GM23338 (cell line): ENCODE results near the gene TSSC4. TPM values are rescaled to one million over a fixed set of nuclear protein-coding genes. Genes with fewer than 3 reads are reported as not detected.

Experiments
- ATAC-seq: fragments of 200-7000 bp; cut with Tn5 transposase; 3 replicates; pipeline ENCODE4 v1.9.1; 2020
- DNase-seq: peaks from one replicate; pipeline ENCODE4 v3.0.0-alpha.2; 2015; ENCODE audit warnings: low spot score
- H2AFZ ChIP-seq: fragments of 200-600 bp; sonication (generic); 2 replicates; pipeline ENCODE4 v1.8.0; 2016; ENCODE audit warnings: antibody characterized with exemption, mild to moderate bottlenecking, moderate library complexity
- H3F3A ChIP-seq: fragments of 200-600 bp; sonication (generic); replicated peaks from 2 replicates; pipeline ENCODE4 v1.8.0; 2017; ENCODE audit warnings: antibody characterized with exemption, mixed run types, low read depth
- H3K27ac ChIP-seq: fragments of 200-600 bp; sonication (generic); 2 replicates; pipeline ENCODE4 v1.6.1; 2016; ENCODE audit warnings: low read depth
- H3K27me3 ChIP-seq: fragments of 200-600 bp; sonication (generic); 2 replicates; pipeline ENCODE4 v1.8.0; 2016; ENCODE audit warnings: mild to moderate bottlenecking, mixed run types, moderate library complexity; ENCODE audit not compliant: insufficient read depth
- H3K36me3 ChIP-seq: fragments of 200-600 bp; sonication (generic); 2 replicates; pipeline ENCODE4 v1.8.0; 2016; ENCODE audit warnings: mild to moderate bottlenecking; ENCODE audit not compliant: insufficient read depth
- H3K4me1 ChIP-seq: fragments of 200-600 bp; sonication (generic); 2 replicates; pipeline ENCODE4 v1.8.0; 2016; ENCODE audit warnings: mild to moderate bottlenecking, moderate library complexity; ENCODE audit not compliant: insufficient read depth
- H3K4me2 ChIP-seq: fragments of 200-600 bp; sonication (generic); 2 replicates; pipeline ENCODE4 v1.7.1; 2017; ENCODE audit warnings: mixed run types
- H3K4me3 ChIP-seq: fragments of 200-600 bp; sonication (generic); 2 replicates; pipeline ENCODE4 v1.6.1; 2016; ENCODE audit warnings: mixed run types
- H3K79me2 ChIP-seq: fragments of 200-600 bp; sonication (generic); replicated peaks from 2 replicates; pipeline ENCODE4 v1.8.0; 2017; ENCODE audit warnings: mild to moderate bottlenecking; ENCODE audit not compliant: insufficient read depth
- H3K9me2 ChIP-seq: fragments of 200-600 bp; sonication (generic); 2 replicates; pipeline ENCODE4 v1.8.0; 2017; ENCODE audit not compliant: insufficient read depth
- H4K20me1 ChIP-seq: fragments of 200-600 bp; sonication (generic); replicated peaks from 2 replicates; pipeline ENCODE4 v1.8.0; 2017; ENCODE audit warnings: mild to moderate bottlenecking; ENCODE audit not compliant: insufficient read depth
- H3K27ac Mint-ChIP-seq: 2 replicates; pipeline ENCODE4 v1.8.0; 2020; ENCODE audit warnings: inconsistent platforms, mild to moderate bottlenecking, moderate library complexity, mixed read lengths
- H3K27me3 Mint-ChIP-seq: 3 replicates; pipeline ENCODE4 v1.8.0; 2022; ENCODE audit warnings: low read depth, mild to moderate bottlenecking, moderate library complexity, mixed read lengths, inconsistent platforms; ENCODE audit not compliant: insufficient read depth, poor library complexity
- H3K36me3 Mint-ChIP-seq: 3 replicates; pipeline ENCODE4 v1.8.0; 2021; ENCODE audit warnings: low read depth, mild to moderate bottlenecking, inconsistent platforms, moderate library complexity, mixed read lengths
- H3K4me1 Mint-ChIP-seq: 3 replicates; pipeline ENCODE4 v1.8.0; 2020; ENCODE audit warnings: mild to moderate bottlenecking, inconsistent platforms, mixed read lengths
- H3K4me3 Mint-ChIP-seq: 3 replicates; pipeline ENCODE4 v1.8.0; 2021; ENCODE audit warnings: moderate library complexity, mild to moderate bottlenecking, inconsistent platforms, mixed read lengths
- H3K9me3 Mint-ChIP-seq: 3 replicates; pipeline ENCODE4 v1.8.0; 2020; ENCODE audit warnings: moderate library complexity, mild to moderate bottlenecking, inconsistent platforms, mixed read lengths
- CTCF ChIP-seq, 2 experiments: fragments of 200-600 bp in 1 of 2; sonication (generic) in 1 of 2; conservative IDR thresholded peaks; 2 replicates each; pipeline versions ENCODE4 v1.5.1 to v1.6.1; 2016 to 2017; ENCODE audit warnings: antibody characterized with exemption in 2 of 2, low read depth in 2 of 2, mild to moderate bottlenecking in 2 of 2, moderate library complexity in 1 of 2
- EZH2phosphoT487 ChIP-seq: fragments of 200-600 bp; sonication (generic); IDR thresholded peaks from one replicate; pipeline ENCODE4 v1.8.1; 2018; ENCODE audit warnings: antibody characterized with exemption; ENCODE audit not compliant: unreplicated experiment
- POLR2AphosphoS5 ChIP-seq: IDR thresholded peaks from 2 replicates; pipeline ENCODE4 v1.6.1; 2016; ENCODE audit warnings: antibody characterized with exemption, low read depth
- REST ChIP-seq: IDR thresholded peaks from one replicate; pipeline ENCODE4 v1.6.1; 2018; ENCODE audit warnings: antibody characterized with exemption; ENCODE audit not compliant: unreplicated experiment
- STAT1 ChIP-seq: IDR thresholded peaks from one replicate; pipeline ENCODE4 v1.6.1; 2016; ENCODE audit warnings: antibody characterized with exemption; ENCODE audit not compliant: unreplicated experiment
- ZNF462 ChIP-seq: fragments of 250-450 bp; sonication (Bioruptor Pico); IDR thresholded peaks from 2 replicates; pipeline ENCODE4 v1.5.0; 2020; ENCODE audit warnings: mild to moderate bottlenecking, moderate library complexity
- polyA plus RNA-seq: library from polyadenylated mRNA; unstranded; fragments of >200 nt; fragmentation: Nextera tagmentation; extraction: Ambion mirVana; gene quantifications from 2 replicates; pipeline ENCODE4 v1.2.1, GENCODE V29; 2016
- total RNA-seq: library from RNA; depleted of rRNA; stranded (reverse); fragments of >200 nt; shearing (Covaris generic); gene quantifications from 2 replicates; pipeline ENCODE4 v1.2.3, GENCODE V29; 2014

Gene TSSC4
- total and polyA plus RNA-seq, 2 experiments from 2014 or later, result 27.5 to 44.3 TPM

- Histone ChIP-seq H3K4me3 (no peak overlapping the region), H3K9me2 (no peaks in the 10 kb centered on the region), H2AFZ (no peak overlapping the region), H4K20me1 (no peaks in the 10 kb centered on the region), H3K4me1 (no peaks in the 10 kb centered on the region), H3K27ac (no peak overlapping the region), H3K27me3 (no peaks in the 10 kb centered on the region), H3K4me2 (no peak overlapping the region), H3K36me3 (no peaks in the 10 kb centered on the region), H3F3A (no peaks in the 10 kb centered on the region), H3K79me2 (no peaks in the 10 kb centered on the region)
- Mint-ChIP-seq H3K27me3 (peaks cover 7% of the 10 kb centered on the region), H3K4me1 (no peaks in the 10 kb centered on the region), H3K36me3 (no peaks in the 10 kb centered on the region; the same call in 2 of the 3 replicates), H3K27ac (no peak overlapping the region), H3K9me3 (no peaks in the 10 kb centered on the region; the same call in 1 of the 3 replicates), H3K4me3 (no peak overlapping the region)
- ATAC-seq (no peak), DNase-seq (no peak)
- TF ChIP-seq ZNF462 (CRISPR knock-in tag) (no peak), EZH2phosphoT487 (no peak), STAT1 (no peak), POLR2AphosphoS5 (no peak), CTCF (conservative IDR thresholded peaks at IDR 0.05; ENCODE audit: low read depth in 2 of 2) (no peak), REST (no peak)
Measured at GRCh38 chr11:2368178-2368850, 32.2 kb upstream of the TSSC4 start.
